ENCODE data around the gene NUP93. TPM values are rescaled to one million over a fixed set of nuclear protein-coding genes. Genes with fewer than 3 reads are reported as not detected.

NUP93 gene
- total RNA-seq, 4 donors from 2014 or later: 12.9 to 30.7 (median 23.0) TPM

DNA sequence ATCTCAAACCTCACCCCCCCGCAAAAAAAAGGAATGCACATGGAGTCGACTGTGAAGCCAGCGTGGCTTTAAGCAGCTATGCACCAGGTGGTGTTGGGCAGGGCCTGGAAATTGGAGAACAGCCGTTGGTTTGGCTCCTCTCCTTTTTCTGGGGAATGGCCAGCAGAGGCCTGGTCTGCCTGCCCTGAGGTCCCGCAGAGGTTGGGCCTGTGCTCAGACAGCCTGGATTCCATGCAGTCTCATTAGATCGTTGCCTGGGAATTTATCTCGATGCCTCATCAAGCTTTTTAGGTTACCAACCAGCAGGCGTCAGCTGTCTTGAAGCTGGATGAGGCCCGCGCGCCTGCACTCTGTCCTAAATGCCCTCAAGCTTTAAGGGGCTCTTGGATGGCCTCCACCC, 144.9 kb downstream of the NUP93 start:
- TF ChIP-seq POLR2A (IDR thresholded peaks at IDR 0.05): no peak
- TF ChIP-seq, protein P1, sequence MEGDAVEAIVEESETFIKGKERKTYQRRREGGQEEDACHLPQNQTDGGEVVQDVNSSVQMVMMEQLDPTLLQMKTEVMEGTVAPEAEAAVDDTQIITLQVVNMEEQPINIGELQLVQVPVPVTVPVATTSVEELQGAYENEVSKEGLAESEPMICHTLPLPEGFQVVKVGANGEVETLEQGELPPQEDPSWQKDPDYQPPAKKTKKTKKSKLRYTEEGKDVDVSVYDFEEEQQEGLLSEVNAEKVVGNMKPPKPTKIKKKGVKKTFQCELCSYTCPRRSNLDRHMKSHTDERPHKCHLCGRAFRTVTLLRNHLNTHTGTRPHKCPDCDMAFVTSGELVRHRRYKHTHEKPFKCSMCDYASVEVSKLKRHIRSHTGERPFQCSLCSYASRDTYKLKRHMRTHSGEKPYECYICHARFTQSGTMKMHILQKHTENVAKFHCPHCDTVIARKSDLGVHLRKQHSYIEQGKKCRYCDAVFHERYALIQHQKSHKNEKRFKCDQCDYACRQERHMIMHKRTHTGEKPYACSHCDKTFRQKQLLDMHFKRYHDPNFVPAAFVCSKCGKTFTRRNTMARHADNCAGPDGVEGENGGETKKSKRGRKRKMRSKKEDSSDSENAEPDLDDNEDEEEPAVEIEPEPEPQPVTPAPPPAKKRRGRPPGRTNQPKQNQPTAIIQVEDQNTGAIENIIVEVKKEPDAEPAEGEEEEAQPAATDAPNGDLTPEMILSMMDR (IDR thresholded peaks at IDR 0.05 in 4 of 5, conservative IDR thresholded peaks at IDR 0.05 in 1 of 5): no peak
- no peaks in the 10 kb centered on the region for H3K4me1 ChIP-seq
- peak overlapping the region in 1 of 4 donors; percentile 31 for H3K27ac ChIP-seq
- H3K9me3 ChIP-seq: no peaks in the 10 kb centered on the region
- peak in 1 of 2 donors; percentile 35 for DNase-seq
- in situ Hi-C loops (cut with MboI; ENCODE audit: low sequenced_read_pairs in 4 of 4) (loop anchor here in 2 of 4 donors (10.0 kb wide), 2 partner anchors 80 to 170 kb away; no protein-coding TSS in a partner anchor), intact Hi-C loops (cut with DNase I; ENCODE audit: low total_unique reads) (no loop called here)
- no peak overlapping the region for H3K4me3 ChIP-seq
- H3K27me3 ChIP-seq: no peaks in the 10 kb centered on the region
- peak; percentile 66 to 71 for ATAC-seq
- no peaks in the 10 kb centered on the region for H3K36me3 ChIP-seq

DNA sequence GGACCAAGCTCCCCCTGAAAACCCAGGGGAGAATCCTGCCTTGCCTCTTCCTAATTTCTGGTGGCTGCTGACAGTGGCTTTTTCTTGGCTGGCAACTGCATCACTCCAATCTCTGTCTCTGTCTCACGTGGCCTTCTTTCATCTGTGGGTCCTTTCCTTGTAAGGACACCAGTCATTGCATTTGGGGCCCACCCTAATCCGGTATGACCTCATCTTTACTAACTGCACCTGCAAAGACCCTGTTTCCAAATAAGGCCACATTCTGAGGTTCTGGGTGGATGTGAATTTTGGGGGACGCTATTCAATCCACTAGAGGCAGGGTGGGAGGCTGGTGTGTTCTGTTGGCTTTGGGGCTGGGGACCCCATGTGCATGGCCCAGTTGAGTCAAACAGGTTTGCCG, 146.1 kb downstream of the NUP93 start:
- H3K27ac ChIP-seq: no peak overlapping the region
- intact Hi-C loops (cut with DNase I; ENCODE audit: low total_unique reads): no loop called here
- no peak for DNase-seq
- no peak overlapping the region for H3K4me3 ChIP-seq
- TF ChIP-seq, protein P1 (IDR thresholded peaks at IDR 0.05 in 4 of 5, conservative IDR thresholded peaks at IDR 0.05 in 1 of 5): no peak
- TF ChIP-seq POLR2A (IDR thresholded peaks at IDR 0.05): no peak
- H3K4me1 ChIP-seq: no peaks in the 10 kb centered on the region
- ATAC-seq: no peak
- no peaks in the 10 kb centered on the region for H3K9me3 ChIP-seq
- no peaks in the 10 kb centered on the region for H3K27me3 ChIP-seq
- in situ Hi-C loops (cut with MboI; ENCODE audit: low sequenced_read_pairs in 4 of 4): loop anchor here in 2 of 4 donors (10.0 kb wide), 2 partner anchors 79 to 169 kb away; no protein-coding TSS in a partner anchor
- H3K36me3 ChIP-seq: no peaks in the 10 kb centered on the region

GRCh38 chr16:56877486-56878182, 147.7 kb downstream of the NUP93 start:
- H3K36me3 ChIP-seq: no peaks in the 10 kb centered on the region
- no peak overlapping the region for H3K27ac ChIP-seq
- H3K9me3 ChIP-seq: no peaks in the 10 kb centered on the region
- in situ Hi-C loops (cut with MboI; ENCODE audit: low sequenced_read_pairs in 4 of 4) (loop anchor here in 2 of 4 donors (10.0 kb wide), 2 partner anchors 77 to 167 kb away; no protein-coding TSS in a partner anchor), intact Hi-C loops (cut with DNase I; ENCODE audit: low total_unique reads) (no loop called here)
- no peaks in the 10 kb centered on the region for H3K27me3 ChIP-seq
- DNase-seq (no peak), ATAC-seq (no peak)
- H3K4me1 ChIP-seq: no peaks in the 10 kb centered on the region
- no peak overlapping the region for H3K4me3 ChIP-seq
- no peak for TF ChIP-seq POLR2A (IDR thresholded peaks at IDR 0.05)
- TF ChIP-seq, protein P1 (IDR thresholded peaks at IDR 0.05 in 4 of 5, conservative IDR thresholded peaks at IDR 0.05 in 1 of 5): no peak

DNA sequence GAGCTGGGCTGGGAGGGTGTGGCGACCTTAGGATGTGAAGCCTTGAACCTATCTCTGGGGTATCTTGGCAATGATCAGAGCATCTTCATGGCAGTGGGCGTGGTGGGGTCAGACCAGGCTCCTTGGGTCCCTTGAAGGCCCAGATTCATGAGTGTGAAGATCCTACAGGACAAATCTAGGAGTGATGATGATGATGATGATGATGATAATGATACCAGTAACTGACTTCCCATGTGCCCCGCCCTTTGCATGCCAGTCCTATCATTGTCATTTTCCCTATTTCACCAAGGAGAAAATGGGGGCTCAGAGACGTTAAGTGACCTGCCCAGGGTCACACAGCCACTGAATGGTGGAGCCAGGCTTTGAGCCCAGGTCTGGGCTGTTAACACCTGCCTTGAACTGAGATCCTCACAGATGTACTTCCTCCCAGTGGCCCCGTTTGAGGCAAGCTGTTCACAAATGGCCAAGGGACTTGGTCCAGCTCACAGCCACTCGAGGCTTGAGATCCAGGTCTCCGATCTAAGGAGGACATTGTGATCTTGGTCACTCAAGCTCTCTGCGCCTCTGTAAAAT, 148.4 kb downstream of the NUP93 start:
- Histone ChIP-seq H3K4me3 (no peak overlapping the region), H3K9me3 (no peaks in the 10 kb centered on the region), H3K4me1 (no peaks in the 10 kb centered on the region), H3K27ac (no peak overlapping the region), H3K36me3 (no peaks in the 10 kb centered on the region), H3K27me3 (no peaks in the 10 kb centered on the region)
- in situ Hi-C loops (cut with MboI; ENCODE audit: low sequenced_read_pairs in 4 of 4): loop anchor here in 2 of 4 donors (10.0 kb wide), 2 partner anchors 76 to 166 kb away; no protein-coding TSS in a partner anchor
- intact Hi-C loops (cut with DNase I; ENCODE audit: low total_unique reads): no loop called here
- DNase-seq (no peak), ATAC-seq (no peak)
- TF ChIP-seq, protein P1 (IDR thresholded peaks at IDR 0.05 in 4 of 5, conservative IDR thresholded peaks at IDR 0.05 in 1 of 5): no peak
- TF ChIP-seq POLR2A (IDR thresholded peaks at IDR 0.05): no peak
